AG20443 (cell line): ENCODE results near the gene POLR2H.

Experiments used
- DNase-seq: peaks from one replicate; pipeline ENCODE4 v3.0.0; 2012; ENCODE audit warnings: low spot score, mixed read lengths

POLR2H gene

DNA sequence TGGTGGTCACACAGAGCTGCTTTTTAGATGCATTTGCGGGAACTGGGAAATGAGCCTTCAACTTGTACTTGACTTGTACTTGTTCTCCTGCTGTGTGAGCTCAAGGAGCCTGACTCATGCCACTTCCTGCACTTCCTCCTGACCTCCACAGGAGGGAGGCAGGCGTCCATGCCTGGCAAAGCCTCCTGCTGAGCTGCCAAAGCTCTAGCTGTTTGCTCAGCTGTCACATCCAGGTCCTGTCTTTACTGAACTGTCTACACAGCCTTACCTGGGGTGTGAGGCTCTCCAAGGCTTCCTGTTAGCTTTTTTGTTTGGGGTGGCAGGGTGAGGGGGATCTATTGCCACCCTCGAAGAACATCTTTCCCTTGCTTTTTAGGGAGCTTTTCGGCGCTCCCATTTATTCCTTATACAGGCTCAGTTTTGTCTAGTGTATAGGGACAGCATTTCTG lies 10.1 kb downstream of the POLR2H start:
- peak; percentile 90 for DNase-seq

DNA sequence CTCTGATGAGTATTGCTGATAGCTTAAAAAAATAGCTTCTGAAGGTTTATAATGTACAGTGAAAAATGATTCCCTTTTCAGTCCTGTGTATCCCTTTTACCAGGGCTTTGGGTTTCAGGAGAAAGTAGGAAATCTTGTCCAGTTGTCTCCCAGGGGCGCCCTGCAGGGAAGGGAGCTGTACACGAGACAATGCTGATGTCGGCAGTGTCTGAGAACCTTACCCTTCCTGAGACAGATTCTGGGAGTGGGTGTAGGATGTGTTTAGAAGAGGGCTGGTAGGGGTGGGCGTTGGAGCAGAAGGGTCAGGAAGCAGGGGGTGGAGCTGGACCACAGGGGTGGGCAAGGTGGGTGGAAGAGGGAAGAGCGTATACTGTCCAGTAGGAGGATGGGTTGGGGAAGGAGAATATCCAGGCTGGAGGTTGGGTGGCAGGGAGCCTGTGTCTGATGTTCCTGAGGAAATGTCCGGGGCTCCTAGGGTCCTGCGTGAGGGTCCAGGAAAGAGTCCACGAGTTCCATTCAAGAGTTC lies 10.8 kb downstream of the POLR2H start:
- no peak for DNase-seq

DNA sequence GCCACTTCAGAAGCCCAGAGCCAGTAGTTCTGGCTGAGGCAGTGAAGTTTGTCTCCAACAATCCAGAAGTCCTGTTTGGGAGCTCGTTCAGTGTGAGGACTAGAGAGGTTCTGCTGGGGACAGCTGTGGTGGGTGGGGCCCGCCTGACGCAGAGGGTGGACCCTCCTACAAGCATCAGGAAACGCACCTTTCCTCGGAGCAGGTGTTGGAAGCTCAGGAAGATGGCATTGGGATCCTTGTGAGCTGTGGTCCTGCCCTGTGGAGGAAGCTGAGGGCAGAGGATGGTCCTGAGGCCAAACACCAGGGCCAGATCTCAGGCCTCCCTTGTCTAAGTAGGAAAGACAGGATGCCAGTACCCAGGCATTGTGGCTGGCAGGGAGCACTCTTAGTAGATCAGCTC lies 11.4 kb downstream of the POLR2H start:
- DNase-seq: no peak

DNA sequence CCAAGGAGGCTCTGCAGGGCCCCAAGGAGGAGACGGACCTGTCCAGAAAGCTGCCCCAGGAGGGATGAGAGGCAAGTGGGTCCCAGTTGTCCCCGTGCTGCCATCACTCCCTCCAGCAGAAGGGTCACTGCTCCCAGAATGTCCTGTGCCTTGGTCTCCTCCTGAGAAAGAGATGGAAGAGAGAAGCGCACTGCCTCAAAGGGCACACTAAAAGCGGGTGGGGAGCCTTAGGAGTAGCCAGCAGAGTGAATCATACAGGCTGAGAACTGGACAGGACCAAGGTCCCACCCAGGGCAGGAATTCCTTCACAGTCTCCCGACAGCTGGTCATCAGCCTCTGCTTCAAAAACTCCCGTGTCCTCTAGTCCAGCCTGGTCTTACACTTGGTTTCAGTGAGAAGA lies 11.9 kb downstream of the POLR2H start:
- peak; percentile 91 for DNase-seq

DNA sequence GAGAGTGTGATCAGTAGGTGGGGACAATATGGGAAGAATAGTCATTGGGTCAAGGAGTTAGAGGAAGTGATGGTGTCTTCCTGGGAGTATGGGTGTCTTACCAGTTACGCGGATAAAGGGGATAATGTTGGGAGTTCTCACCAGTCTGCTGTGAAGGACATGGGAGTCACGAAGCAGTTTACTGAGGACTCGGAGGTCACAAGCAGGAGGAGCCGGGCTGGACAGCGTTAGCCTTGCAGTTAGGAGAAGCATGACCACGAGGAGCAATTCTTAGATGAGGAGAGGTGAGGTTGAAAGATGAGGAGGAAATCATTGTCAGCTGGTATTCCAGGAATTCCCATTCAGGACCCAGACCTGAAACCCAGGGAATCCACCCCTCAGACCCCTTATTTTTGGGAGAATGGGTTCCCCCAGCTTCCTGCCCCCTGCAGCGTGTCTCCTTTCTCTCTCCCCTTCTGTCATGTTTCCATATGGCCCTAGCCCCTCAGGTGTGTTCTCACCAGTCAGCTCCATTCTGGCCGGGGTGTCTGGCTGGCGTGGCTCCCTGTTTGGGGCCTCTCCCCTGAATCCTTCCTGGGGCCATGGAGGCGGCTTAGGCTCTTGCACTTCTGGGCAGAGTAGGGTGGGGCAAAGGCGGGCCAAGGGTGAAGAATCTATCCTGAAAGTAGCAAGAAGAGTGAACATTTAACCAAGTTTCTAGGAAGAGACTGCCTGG lies 14.4 kb downstream of the POLR2H start:
- DNase-seq: no peak

DNA sequence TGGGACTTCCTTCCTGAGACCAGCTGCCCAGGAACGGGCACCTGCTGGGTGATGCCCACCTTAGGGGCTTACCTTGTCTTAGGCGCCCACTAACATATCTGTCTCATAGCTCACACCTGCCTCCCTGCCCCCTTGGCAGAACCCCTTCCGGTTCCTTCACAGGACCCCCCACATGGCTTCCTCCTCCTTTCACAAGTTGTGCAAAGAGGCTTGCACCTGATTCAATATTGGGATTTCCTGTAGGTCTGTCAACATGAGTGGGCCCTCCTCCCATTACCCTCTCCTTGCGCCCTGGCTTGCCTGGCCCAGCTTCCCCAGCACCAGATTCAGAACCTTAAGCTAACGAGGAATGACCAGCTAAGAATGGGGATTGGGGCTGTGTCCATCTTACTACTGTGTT lies 15.9 kb downstream of the POLR2H start:
- DNase-seq: no peak

DNA sequence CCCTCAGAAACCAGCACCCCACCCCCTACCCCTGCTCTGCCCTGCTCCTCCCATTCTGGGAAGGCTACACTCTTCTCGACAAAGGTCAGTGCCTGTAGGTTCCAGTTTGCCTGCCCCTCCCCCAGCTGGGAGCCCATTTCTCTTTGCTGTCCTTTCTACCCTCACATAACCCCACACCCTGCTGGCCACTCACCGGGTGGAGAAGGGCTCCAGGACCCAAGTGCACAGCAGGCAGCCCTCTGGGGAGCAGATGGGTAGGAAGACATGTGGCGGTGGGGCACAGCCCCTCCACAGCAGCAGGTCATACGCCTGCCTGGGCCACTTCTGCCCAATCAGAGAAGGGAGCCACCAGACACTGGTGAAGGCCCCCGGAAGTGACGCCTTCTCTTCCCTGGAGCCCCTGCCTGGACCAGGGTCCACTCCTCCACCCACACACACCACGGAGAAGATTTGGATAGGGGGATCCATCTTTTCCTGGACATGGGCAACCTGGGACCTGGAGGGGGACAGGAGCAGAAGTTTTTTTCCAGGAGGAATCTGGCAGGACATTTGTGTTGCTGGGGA lies 16.5 kb downstream of the POLR2H start, which contains the start of gene THPO:
Gene THPO (minus strand): TSS at position 326 of the 564 bp plus-strand sequence. CDS start 1,948 bp downstream, outside the sequence.
- no peak for DNase-seq

DNA sequence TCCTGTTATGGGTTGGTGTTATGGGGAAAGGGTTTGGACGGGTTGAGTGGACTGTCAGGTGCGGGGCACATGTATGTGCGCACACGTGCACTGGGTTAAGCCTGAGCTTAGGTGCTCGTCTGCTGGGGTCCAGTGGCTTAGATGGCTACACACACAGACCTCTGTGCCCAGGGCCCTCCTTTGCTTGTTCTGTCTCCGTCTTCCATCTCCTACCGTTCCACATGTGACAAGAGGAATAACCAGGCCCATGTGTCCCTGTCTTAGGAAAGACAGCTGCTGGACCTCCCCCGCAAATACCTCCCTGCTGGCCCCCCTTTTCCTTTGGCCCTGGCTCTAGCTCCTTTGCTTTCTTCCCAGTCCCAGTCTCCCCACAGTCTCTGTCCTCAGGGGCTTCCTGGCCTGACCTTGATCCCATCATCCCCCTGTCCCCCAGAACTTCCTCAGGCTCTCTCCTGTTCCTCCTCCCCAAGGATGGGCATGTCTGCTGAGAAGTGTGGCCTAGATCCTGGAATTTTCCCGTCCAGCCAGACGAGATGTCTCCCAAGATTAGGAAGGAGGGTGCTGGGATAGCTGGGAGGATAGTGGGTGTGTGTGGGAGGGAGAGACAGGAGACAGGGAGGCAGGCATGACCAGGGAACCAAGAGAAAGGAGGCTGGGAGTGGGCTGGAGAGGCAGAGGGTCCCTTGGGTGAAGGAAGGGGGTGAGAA lies 17.3 kb downstream of the POLR2H start:
- DNase-seq: no peak

DNA sequence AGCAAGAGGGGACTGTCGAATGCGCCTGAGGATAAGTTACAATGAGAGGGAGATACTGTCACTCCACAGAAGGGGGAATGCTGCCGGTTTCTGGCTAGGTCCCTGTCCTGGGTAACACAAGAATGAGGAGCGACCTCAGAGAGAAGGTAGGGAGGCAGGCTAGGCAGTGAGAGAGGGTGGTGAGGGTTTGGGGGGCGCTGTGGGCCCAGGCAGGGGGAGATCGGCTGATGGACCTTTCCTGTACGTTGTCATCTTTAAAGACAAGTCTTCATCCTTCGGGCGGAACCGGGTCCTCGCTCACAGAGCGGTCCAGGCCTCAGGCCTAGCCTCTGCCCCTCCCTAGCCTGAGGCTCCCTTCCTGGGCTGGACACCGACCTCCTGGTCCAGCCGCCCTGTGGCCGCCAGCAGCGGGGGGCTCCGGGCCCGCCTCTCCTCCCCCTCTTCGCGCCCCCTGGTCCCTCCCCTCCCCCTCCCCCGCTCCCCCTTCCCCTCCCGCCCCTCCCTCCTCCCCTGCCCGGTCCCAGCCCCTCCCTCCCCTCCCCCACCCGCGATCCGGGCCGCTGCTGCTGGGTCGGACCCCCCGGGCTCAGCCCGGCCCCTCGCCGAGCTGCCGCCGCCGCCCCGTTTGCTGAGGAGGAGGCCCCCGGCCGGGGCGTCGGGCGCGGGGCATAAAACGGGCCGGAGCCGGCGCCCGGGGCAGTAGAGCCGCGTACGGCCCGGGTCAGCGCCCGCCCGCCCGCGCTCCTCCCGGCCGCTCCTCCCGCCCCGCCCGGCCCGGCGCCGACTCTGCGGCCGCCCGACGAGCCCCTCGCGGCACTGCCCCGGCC lies 18.1 kb downstream of the POLR2H start, which contains the start of gene CHRD:
Gene CHRD (plus strand): TSS at position 697 of the 827 bp plus-strand sequence. CDS start 265 bp downstream, outside the sequence.
- peak; percentile 37 for DNase-seq

DNA sequence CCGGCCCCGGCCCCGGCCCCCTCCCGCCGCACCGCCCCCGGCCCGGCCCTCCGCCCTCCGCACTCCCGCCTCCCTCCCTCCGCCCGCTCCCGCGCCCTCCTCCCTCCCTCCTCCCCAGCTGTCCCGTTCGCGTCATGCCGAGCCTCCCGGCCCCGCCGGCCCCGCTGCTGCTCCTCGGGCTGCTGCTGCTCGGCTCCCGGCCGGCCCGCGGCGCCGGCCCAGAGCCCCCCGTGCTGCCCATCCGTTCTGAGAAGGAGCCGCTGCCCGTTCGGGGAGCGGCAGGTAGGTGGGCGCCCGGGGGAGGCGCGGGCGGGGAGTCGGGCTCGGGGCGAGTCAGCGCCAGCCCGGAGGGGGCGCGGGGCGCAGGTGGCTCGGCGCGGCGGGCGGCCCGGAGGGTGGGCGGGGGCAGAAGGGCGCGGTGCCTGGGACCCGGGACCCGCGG lies 18.7 kb downstream of the POLR2H start:
- DNase-seq: peak; percentile 91

DNA sequence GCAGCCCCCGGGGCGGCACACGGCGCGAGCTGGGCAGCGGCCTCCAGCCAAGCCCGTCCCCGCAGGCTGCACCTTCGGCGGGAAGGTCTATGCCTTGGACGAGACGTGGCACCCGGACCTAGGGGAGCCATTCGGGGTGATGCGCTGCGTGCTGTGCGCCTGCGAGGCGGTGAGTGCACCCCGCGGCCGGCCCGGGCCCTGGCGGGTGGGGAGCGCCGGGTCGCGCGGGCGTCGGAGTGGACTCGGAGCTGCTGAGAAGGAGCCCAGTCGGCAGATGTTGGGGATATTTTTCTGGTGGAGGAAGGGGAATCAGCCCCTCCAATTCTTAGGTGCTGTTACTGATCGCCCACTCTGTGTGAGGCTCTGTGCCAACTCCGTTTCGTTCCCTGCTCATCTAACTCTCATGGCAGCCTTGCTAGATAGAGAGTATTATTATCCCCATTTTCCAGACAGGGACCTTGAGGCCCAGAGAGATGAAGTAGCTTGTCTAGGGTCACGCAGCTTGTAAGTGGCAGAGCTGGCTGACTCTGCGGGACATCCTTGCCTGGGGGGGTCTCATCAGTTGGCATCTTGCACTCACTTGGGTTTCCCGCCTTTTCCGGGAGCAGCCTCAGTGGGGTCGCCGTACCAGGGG lies 19.2 kb downstream of the POLR2H start:
- peak; percentile 32 for DNase-seq

DNA sequence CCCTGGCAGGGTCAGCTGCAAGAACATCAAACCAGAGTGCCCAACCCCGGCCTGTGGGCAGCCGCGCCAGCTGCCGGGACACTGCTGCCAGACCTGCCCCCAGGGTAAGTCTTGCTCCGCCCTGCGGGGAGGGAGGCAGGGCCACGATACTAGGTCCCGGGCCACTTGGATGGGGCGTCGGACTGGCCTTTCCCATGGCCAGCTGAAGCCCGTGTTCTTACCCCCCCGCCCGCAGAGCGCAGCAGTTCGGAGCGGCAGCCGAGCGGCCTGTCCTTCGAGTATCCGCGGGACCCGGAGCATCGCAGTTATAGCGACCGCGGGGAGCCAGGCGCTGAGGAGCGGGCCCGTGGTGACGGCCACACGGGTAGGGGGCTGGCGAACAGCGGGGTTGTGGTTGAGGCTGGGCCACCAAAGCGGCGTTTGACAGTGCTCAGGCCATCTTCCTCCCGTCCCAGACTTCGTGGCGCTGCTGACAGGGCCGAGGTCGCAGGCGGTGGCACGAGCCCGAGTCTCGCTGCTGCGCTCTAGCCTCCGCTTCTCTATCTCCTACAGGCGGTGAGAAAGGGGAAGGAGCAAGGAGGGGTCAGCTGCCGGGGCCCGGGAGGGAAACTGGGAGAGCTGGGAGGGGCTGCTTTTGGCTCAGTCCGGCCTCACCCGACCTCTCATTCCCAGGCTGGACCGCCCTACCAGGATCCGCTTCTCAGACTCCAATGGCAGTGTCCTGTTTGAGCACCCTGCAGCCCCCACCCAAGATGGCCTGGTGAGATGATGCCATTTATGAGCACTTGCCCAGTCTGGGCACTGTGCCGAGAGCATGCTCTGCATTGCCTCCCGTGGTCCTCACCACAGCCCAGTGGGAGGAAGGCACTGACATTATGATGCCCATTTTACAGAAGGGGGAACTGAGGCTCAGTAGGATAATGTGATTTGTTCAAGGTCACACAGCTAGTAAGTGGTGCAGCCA lies 20.0 kb downstream of the POLR2H start:
- DNase-seq: no peak

DNA sequence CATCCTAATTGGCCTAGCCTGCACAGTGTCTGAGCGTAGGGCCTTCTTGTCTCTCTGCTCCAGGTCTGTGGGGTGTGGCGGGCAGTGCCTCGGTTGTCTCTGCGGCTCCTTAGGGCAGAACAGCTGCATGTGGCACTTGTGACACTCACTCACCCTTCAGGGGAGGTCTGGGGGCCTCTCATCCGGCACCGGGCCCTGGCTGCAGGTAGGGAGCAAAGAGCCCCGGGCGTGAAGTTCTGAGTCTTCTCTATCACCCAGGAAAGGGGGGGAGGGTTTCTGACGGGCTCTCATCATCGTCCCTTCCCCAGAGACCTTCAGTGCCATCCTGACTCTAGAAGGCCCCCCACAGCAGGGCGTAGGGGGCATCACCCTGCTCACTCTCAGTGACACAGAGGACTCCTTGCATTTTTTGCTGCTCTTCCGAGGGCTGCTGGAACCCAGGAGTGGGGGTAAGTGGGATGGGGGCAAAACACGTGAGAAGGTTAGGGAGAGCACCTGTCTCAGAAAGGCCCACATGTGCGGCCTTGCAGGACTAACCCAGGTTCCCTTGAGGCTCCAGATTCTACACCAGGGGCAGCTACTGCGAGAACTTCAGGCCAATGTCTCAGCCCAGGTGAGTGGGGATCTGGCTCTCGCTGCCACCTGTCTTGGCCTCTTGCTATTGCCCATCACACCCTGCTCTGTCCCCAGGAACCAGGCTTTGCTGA lies 21.0 kb downstream of the POLR2H start:
- no peak for DNase-seq

DNA sequence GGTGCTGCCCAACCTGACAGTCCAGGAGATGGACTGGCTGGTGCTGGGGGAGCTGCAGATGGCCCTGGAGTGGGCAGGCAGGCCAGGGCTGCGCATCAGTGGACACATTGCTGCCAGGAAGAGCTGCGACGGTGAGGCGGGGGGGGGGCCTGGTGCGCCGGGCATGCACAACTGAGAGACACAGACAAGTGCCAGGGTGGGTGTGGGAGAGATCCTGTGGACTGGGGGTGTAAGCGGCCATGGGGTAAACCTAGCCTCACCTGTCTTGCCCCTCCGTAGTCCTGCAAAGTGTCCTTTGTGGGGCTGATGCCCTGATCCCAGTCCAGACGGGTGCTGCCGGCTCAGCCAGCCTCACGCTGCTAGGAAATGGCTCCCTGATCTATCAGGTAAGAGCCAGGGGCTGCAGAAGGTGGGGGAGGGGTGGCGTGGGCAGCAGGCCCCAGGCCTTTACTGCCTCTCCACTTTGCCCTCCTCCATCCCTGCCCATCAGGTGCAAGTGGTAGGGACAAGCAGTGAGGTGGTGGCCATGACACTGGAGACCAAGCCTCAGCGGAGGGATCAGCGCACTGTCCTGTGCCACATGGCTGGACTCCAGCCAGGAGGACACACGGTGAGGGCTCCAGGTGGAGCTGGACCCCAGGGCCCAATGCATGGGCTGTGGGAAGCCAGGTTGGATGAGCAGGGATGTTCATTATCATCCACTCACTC lies 21.7 kb downstream of the POLR2H start:
- DNase-seq: no peak

DNA sequence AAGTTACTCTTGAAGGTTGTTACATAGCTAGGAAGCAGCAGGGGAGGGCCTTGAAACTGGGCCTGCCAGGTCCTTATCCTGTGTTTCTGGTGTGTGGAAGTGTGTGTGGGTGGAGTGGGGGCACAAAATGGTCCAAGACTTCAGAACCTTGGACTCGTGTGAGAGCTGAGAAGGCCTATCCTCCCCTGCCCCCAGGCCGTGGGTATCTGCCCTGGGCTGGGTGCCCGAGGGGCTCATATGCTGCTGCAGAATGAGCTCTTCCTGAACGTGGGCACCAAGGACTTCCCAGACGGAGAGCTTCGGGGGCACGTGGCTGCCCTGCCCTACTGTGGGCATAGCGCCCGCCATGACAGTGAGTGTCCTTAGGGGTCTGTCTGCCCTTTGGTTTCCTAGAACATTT lies 22.8 kb downstream of the POLR2H start:
- DNase-seq: no peak

DNA sequence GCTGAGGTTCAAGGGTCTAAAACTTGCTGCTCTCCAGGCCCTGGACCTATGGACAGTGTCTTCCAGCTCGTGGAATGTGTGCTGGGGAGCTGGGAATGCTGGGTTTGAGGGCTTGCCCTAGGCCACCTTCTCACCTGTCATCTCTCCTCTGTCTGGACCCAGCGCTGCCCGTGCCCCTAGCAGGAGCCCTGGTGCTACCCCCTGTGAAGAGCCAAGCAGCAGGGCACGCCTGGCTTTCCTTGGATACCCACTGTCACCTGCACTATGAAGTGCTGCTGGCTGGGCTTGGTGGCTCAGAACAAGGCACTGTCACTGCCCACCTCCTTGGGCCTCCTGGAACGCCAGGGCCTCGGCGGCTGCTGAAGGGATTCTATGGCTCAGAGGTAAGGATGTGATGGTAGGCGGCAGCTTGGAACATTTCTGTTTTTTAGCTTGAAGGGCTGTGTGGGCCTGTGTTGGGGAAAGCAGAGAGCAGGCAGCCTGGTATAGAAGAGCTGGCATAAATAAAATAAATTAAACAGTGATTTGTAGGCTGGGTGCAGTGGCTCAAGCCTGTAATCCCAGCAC lies 23.4 kb downstream of the POLR2H start:
- no peak for DNase-seq

DNA sequence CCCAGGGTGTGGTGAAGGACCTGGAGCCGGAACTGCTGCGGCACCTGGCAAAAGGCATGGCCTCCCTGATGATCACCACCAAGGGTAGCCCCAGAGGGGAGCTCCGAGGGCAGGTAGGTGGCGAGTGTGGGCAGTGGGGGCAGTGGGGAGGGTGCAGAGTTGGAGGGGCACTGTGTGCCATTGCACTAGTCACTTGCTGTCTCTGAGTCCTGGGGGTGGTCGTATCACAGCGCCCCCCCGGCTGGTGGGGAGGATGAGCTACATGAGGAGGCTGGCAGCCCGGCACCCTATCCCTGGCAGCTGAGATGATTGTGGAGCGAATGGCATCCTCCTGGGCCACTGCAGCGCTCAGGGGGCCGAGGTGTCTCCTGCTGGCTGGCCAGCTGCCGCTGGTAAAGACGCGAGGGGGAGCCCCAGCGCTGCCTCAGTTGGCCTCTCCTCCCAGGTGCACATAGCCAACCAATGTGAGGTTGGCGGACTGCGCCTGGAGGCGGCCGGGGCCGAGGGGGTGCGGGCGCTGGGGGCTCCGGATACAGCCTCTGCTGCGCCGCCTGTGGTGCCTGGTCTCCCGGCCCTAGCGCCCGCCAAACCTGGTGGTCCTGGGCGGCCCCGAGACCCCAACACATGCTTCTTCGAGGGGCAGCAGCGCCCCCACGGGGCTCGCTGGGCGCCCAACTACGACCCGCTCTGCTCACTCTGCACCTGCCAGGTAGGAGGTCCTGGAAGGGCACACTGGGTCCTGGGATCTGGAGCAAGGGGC lies 24.7 kb downstream of the POLR2H start:
- DNase-seq: no peak
